Gastrocnemius medialis (tissue), 4 donors: ENCODE measurements around the gene GMNC.

Experiments
- POLR2A ChIP-seq, 2 donors: fragments of 450-650 bp; IDR thresholded peaks; one replicate each; pipeline ENCODE4 v1.6.1; 2017; ENCODE audit warnings: antibody characterized with exemption in 2 of 2, mild to moderate bottlenecking in 2 of 2, moderate library complexity in 2 of 2
- TF ChIP-seq, protein P1 (sequence below), 5 experiments: fragments of 450-650 bp in 3 of 5; fragments of 200-600 bp in 2 of 5; sonication (generic) in 2 of 5; IDR thresholded peaks in 4 of 5; conservative IDR thresholded peaks in 1 of 5; 1 replicate in 4 of 5; 2 replicates in 1 of 5; pipeline ENCODE4 v1.5.1; 2016 to 2019; ENCODE audit warnings: antibody characterized with exemption in 5 of 5, mild to moderate bottlenecking in 3 of 5, moderate library complexity in 3 of 5

DNA sequence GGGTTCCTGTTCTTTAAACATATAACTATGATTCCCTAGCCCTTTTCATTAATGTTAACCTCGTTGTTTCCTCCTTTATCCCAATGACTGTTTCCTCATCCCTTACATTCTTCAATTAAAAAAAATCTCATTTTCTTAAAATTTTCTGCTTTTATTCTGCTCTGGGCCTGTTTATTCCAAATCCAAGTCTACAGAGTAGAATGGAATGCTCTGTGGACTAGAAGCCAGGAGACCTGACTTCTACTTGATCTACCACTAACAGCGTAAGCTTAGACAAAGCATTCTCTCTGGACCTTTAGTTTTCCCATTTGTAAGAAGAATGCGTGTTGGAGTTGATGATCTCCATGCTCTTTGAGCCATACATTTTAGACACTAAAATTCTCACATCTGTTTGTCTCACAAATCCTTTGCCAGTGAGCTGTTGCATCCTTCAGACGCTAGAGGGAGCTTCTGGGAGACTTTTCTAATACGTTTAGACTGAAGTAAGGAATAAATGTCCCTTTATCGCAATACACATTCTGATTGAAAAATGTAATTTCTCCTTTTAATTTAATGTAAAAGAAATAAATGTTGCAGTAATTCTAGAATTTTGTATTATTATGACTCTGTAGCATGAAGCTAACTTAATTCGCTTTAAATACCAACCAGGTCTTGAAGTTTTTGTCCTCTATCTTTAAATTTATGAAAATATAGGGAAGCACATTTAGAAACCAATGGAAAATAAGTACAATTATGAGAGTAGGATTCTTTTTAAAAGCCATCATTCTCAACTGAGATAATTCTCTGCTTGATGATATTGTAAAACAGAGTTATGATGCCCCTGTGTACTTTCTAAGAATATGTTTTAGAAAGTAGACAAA, 21.7 kb upstream of the GMNC start:
- no peak for TF ChIP-seq POLR2A (IDR thresholded peaks at IDR 0.05)
- TF ChIP-seq, protein P1, sequence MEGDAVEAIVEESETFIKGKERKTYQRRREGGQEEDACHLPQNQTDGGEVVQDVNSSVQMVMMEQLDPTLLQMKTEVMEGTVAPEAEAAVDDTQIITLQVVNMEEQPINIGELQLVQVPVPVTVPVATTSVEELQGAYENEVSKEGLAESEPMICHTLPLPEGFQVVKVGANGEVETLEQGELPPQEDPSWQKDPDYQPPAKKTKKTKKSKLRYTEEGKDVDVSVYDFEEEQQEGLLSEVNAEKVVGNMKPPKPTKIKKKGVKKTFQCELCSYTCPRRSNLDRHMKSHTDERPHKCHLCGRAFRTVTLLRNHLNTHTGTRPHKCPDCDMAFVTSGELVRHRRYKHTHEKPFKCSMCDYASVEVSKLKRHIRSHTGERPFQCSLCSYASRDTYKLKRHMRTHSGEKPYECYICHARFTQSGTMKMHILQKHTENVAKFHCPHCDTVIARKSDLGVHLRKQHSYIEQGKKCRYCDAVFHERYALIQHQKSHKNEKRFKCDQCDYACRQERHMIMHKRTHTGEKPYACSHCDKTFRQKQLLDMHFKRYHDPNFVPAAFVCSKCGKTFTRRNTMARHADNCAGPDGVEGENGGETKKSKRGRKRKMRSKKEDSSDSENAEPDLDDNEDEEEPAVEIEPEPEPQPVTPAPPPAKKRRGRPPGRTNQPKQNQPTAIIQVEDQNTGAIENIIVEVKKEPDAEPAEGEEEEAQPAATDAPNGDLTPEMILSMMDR (IDR thresholded peaks at IDR 0.05 in 4 of 5, conservative IDR thresholded peaks at IDR 0.05 in 1 of 5): peak; percentile 14 to 73 (median 38)
